Thoracic aorta (tissue), 2 donors: ENCODE measurements around the gene FARP1. TPM values are rescaled to one million over a fixed set of nuclear protein-coding genes. Genes with fewer than 3 reads are reported as not detected.

Source experiments
- ATAC-seq: fragments of 150-250 bp; one replicate; pipeline ENCODE4 v1.8.0; 2017; ENCODE audit warnings: low read depth; ENCODE audit not compliant: insufficient number of reproducible peaks, low FRiP score
- DNase-seq: peaks from one replicate; pipeline ENCODE4 v3.0.0-alpha.2; 2020; ENCODE audit warnings: low spot score
- H3K27ac ChIP-seq, 2 donors: fragments of 200-600 bp; sonication (generic); 1 replicate in 1 of 2; 2 replicates in 1 of 2; pipeline ENCODE4 v1.5.1; 2016; ENCODE audit warnings: mild to moderate bottlenecking in 2 of 2, moderate library complexity in 2 of 2
- H3K27me3 ChIP-seq: fragments of 200-600 bp; sonication (generic); replicated peaks from 2 replicates; pipeline ENCODE4 v1.6.0; 2016; ENCODE audit warnings: mild to moderate bottlenecking; ENCODE audit not compliant: insufficient read depth
- H3K36me3 ChIP-seq: fragments of 200-600 bp; sonication (generic); one replicate; pipeline ENCODE4 v1.5.1; 2016
- H3K4me1 ChIP-seq, 2 donors: fragments of 200-600 bp; sonication (generic); 1 replicate in 1 of 2; 2 replicates in 1 of 2; pipeline versions ENCODE4 v1.5.1 to v1.6.0; 2016; ENCODE audit warnings: low read depth in 2 of 2, mild to moderate bottlenecking in 1 of 2; ENCODE audit not compliant: control insufficient read depth in 1 of 2
- H3K4me3 ChIP-seq: fragments of 200-600 bp; sonication (generic); 2 replicates; pipeline ENCODE4 v1.5.1; 2016; ENCODE audit warnings: mild to moderate bottlenecking
- H3K9me3 ChIP-seq: fragments of 200-600 bp; sonication (generic); 2 replicates; pipeline ENCODE4 v1.5.1; 2016
- CTCF ChIP-seq: fragments of 200-600 bp; sonication (generic); IDR thresholded peaks from one replicate; pipeline ENCODE4 v1.5.1; 2019; ENCODE audit warnings: antibody characterized with exemption
- total RNA-seq, 2 donors: library from RNA; depleted of rRNA; stranded (reverse); fragments of >200 nt; gene quantifications; one replicate each; pipeline versions ENCODE4 v1.1.0 to v1.2.3, GENCODE V29; 2016

Gene FARP1
- total RNA-seq, 2 donors from 2014 or later = 17.6 to 30.3 TPM

- Histone ChIP-seq H3K9me3 (no peaks in the 10 kb centered on the region), H3K4me3 (peak overlapping the region; percentile 85), H3K27me3 (no peaks in the 10 kb centered on the region), H3K36me3 (no peaks in the 10 kb centered on the region), H3K27ac (no peak overlapping the region), H3K4me1 (peaks cover 9 to 29% of the 10 kb centered on the region in 2 donors)
- ATAC-seq = no peak
- no peak for TF ChIP-seq CTCF
- DNase-seq = no peak
These were observed 1.3 kb downstream of the FARP1 start for GRCh38 chr13:98144027-98144741.

GRCh38 chr13:98144801-98145350 is 2.0 kb downstream of the FARP1 start:
- TF ChIP-seq CTCF = no peak
- Histone ChIP-seq H3K9me3 (no peaks in the 10 kb centered on the region), H3K27me3 (no peaks in the 10 kb centered on the region), H3K36me3 (no peaks in the 10 kb centered on the region), H3K27ac (no peak overlapping the region), H3K4me3 (peak overlapping the region; percentile 85), H3K4me1 (peaks cover 9 to 29% of the 10 kb centered on the region in 2 donors)
- ATAC-seq (no peak), DNase-seq (no peak)

- H3K9me3 ChIP-seq = no peaks in the 10 kb centered on the region
- no peak overlapping the region for H3K27ac ChIP-seq
- ATAC-seq = no peak
- H3K4me3 ChIP-seq = no peak overlapping the region
- H3K36me3 ChIP-seq = no peaks in the 10 kb centered on the region
- peaks cover 3 to 21% of the 10 kb centered on the region in 2 donors for H3K4me1 ChIP-seq
- no peak for DNase-seq
- no peaks in the 10 kb centered on the region for H3K27me3 ChIP-seq
- no peak for TF ChIP-seq CTCF
These were observed 4.6 kb downstream of the FARP1 start for GRCh38 chr13:98147521-98147920.

- no peaks in the 10 kb centered on the region for H3K36me3 ChIP-seq
- ATAC-seq (no peak), DNase-seq (no peak)
- no peak overlapping the region for H3K4me3 ChIP-seq
- H3K9me3 ChIP-seq = no peaks in the 10 kb centered on the region
- H3K4me1 ChIP-seq = no peaks in the 10 kb centered on the region
- H3K27ac ChIP-seq = no peak overlapping the region
- H3K27me3 ChIP-seq = no peaks in the 10 kb centered on the region
- no peak for TF ChIP-seq CTCF
These were observed 8.1 kb downstream of the FARP1 start for GRCh38 chr13:98150832-98151479.

- DNase-seq = no peak
- H3K36me3 ChIP-seq = no peaks in the 10 kb centered on the region
- no peak overlapping the region for H3K4me3 ChIP-seq
- no peaks in the 10 kb centered on the region for H3K9me3 ChIP-seq
- no peaks in the 10 kb centered on the region for H3K4me1 ChIP-seq
- no peaks in the 10 kb centered on the region for H3K27me3 ChIP-seq
- no peak for ATAC-seq
- TF ChIP-seq CTCF = no peak
- no peak overlapping the region for H3K27ac ChIP-seq
These were observed 12.7 kb downstream of the FARP1 start for GRCh38 chr13:98155475-98156109.
